ENCODE data around the gene ZNF524.

ZNF524 gene

DNA sequence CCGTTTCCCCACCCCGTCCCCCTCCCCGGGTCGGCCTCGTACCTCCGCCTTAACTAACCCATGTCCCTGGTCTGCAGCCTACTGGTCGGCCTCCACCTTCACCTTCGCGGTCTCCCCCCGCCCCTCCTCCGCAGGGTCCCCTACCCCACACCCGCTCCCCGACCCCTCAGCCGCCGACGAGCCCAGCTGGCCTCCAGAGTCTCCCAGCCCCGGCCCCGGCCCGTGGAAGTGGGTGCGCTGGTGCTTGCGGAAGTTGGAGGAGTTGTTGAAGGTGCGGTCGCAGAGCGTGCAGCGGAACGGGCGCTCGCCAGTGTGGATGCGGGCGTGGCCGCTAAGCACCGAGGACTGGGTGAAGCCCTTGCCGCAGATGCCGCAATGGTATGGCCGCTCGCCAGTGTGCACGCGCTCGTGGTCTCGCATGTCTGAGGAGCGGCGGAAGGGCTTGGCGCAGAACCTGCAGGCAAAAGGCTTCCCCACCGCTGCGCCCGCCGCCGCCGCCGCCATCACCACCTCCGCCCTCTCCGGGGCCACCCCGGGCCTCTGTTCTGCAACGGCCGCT is 21.7 kb downstream of the ZNF524 start:
- no peak for DNase-seq

DNA sequence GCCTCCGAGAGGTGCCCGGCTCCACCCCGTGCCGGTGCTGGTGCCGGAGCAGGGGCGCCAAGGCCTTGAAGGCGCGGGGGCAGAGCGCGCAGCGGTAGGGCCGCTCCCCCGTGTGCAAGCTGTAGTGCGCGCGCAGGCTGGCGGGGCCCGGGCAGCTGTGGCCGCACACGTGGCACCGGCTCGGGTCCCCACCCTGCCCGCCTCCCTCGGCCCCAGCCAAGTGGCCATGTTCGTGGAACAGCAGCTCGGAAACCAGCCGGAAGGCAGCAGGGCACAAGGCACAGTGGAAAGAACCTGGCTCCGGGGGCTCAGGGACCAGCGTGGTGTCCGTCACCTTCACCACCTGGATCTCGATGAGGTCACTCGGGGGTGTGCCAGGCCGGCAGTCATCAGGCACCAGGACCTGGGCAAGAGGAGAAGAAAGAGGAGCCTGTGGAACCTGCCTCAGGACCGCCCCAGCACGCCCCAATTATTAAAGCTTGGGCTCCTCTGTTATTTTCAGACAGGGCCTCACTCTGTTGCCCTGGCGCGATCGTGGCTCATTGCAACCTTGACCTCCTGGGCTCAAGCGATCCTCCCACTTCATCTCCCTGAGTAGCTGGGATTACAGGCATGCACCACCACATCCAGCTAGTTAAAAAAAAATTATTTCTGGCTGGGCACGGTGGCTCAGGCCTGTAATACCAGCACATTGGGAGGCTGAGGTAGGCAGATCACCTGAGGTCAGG is 22.3 kb downstream of the ZNF524 start:
- DNase-seq: no peak

DNA sequence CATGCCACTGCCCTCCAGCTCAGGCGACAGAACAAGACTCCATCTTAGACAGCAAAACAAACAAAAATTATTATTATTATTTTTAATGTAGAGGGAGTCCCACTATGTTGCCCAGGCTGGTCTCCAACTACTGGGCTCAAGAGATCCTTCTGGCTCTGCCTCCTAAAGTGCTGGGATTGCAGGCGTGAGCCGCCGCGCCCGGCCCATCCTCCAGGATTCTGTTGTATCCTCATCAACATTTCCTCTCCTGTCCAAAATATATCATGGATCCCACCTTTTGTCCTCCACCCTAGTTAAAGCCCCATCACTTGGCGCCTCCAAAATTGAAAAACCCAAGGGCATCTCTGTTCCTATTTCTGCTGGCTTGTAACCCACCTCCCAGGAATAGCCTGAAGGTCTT is 23.0 kb downstream of the ZNF524 start:
- DNase-seq: no peak

DNA sequence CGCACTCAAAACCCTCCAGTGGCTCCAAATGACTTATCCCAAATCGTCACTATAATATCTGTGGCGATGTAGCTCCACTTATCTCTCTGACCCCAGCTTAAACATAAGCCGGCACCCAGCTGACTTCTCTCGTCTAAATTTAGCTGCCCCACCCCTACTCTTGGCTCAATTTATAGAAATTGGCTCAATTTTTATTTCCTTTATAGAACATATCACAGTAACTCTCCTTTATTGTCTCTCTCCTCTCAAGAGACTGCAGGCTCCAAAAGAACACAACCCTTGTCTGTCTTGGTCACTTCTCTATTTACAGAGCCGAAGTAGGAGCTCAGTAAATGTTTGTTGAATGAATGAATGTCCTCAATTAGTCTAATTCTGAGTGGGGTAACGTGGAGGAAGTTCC is 23.5 kb downstream of the ZNF524 start:
- no peak for DNase-seq

DNA sequence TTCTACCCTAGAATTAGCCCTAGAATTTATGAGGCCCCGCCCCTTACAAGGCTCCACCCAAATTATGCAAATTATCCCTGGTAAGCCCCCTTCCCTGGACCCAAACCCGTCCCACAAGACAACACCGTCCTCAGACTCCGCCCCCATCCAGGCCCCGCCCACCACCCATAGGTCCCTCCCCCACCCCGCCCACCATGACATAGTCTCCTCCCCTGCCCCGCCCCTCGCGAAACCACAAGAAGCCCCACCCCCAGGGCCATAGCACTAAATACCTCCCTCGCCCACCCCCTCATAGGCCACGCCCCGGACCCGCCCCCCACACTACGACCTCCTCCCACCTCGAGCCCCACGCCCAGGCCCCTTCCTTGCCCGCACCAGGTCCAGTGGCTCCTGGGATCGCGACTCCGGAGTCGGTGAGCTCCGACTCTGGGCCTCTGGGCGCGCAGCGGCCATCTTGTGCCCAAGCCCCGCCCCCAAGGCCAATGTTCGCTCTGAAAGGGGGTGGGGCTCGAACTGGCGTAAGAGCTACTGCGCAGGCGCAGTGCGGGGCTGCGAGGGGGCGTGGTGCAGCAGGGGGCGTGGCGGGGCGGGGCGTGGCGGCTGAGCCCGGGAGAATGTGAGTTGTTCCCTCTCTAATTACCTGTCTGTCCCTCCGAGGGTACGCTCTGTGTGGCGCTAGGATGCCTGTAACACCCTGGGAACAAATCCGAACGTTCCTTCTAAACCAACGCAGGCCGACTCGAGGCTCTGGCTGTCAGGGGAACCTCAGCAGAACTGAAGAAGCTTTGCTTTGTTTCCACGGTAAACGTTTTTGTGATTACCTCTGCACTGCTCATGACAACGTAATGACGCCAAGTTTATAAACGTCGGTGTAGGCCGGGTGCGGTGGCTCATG is 24.3 kb downstream of the ZNF524 start, which contains the start of gene ZNF784:
Gene ZNF784 (minus strand): TSS at position 458 of the 895 bp plus-strand sequence. CDS start 5 bp downstream, at position 453.
- peak; percentile 97 for DNase-seq

- DNase-seq: no peak
Observed at GRCh38 chr19:55625004-55625326, 24.9 kb downstream of the ZNF524 start.

GRCh38 chr19:55626350-55626749 is 26.3 kb downstream of the ZNF524 start:
- DNase-seq: no peak

DNA sequence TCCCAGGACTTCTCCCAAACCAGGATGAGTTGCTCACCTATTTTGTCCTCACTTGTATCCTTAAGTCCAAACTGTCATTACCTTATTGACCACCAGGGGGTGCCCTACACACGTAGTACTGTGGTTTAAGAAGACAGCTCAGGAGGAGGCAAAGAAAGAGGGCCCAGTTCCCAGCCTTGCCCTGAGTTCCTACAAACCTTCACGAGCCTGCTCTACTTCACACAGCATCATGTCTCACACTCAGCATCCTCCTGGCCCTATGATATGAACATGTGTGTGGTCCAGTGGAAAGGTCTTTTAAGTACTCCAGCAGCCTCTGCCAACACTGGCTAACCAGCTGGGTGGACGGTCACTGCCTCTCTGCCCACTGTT is 32.4 kb downstream of the ZNF524 start:
- DNase-seq: peak; percentile 96

DNA sequence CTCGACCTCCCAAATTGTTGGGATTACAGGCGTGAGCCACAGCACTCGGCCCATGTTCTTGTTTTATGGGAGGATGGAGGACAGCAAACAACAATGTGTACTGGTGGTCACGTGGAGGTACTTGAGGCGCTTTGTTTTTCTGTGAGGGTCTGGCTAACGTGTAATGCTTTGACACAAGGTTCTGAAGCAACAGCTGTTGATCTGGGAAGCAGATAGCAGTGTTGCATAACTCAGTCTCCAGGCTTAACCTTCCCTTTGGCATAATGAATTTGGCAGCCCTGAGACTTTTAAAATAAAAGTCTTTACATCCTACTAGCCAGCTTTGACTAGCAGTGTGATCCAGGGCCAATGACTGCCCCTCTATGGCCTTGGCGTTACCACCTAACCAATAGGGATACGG is 33.8 kb downstream of the ZNF524 start:
- DNase-seq: no peak

GRCh38 chr19:55635334-55635717 is 35.2 kb downstream of the ZNF524 start:
- DNase-seq: no peak

DNA sequence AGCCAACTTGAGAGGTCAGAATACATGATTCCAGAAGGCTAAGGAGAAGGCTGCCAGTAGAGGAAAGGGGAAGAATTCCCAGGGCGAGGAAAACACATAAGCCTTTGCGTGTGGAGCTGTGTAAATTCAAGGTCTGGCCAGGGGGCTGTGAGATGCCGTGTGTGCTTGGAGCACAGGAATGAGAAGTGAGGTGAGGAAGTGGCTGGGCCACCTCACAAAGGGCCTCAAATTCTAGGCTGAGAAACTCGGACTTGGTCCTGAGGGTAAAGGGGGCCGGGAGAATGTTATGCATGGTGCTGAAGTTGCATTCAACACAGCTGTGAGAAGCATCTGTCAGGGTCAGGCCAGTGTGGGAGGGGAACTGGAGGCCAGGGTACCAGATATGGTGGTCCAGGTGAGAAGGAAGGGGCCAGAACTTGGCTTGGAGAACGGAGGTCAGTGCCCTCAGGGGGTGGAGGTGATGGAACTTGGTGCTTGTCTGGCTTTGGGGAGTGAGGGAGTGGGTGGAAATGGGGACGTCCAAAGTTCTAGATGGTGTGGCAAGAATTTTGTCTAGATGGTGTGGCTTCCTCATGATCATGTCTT is 35.9 kb downstream of the ZNF524 start:
- no peak for DNase-seq

GRCh38 chr19:55636723-55637122 is 36.6 kb downstream of the ZNF524 start:
- no peak for DNase-seq

DNA sequence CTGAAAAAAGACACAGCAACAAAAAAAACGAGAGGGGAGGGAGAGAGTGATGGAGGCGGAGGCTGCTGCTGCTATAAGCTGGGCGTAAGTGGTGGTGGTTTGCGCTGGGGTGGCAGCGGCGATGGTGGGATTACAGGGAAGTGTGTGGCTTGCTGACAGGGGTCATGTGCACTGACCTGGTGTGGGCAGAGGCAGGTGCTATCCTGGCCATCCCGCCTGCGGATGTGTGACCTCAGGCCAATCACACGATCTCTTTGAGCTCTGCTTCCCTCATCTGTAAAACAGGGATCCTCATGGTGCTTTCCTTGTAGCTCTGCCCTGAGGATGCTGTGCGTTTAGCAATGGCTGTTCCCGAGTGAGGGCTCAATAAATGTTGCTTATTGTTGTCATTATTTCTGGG is 37.4 kb downstream of the ZNF524 start:
- DNase-seq: no peak

GRCh38 chr19:55638864-55639359 is 38.8 kb downstream of the ZNF524 start:
- DNase-seq: peak; percentile 72

DNA sequence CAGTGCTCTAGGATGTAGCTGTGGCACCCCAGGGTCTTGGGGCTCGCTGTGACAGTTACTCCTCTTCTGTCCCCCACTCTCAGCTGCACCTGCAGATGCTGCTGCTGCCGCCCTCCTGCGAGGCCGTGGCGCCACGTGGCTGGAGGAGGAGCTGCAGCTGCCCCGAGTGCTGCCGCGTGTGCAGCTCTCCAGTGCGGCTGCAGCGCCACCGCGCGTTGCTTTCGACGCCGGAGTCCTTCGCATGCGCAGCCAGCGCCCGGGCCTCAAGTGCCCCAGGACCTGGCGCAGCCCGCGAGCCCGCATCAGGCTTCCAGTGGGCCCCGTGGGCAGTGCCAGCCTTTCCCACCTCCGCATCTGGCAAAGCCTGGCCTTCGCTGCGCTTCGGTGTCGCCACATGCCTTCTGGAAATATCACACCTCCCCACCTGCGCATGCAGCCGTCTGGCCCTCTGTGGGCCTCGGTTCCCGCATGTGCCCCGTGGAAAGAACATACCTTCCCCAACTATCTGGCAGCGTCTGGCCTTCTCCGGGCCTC is 40.0 kb downstream of the ZNF524 start:
- peak; percentile 85 for DNase-seq

- peak; percentile 87 for DNase-seq
Observed at GRCh38 chr19:55640577-55641425, 40.7 kb downstream of the ZNF524 start, which contains the start of gene ZNF580. Gene ZNF580, plus strand, starts transcription at chr19:55641002. Its CDS starts 1,507 bp downstream, at chr19:55642509.

GRCh38 chr19:55641426-55642152 is 41.5 kb downstream of the ZNF524 start:
- DNase-seq: peak; percentile 74

GRCh38 chr19:55642153-55643002 is 42.3 kb downstream of the ZNF524 start:
- DNase-seq: peak; percentile 68

DNA sequence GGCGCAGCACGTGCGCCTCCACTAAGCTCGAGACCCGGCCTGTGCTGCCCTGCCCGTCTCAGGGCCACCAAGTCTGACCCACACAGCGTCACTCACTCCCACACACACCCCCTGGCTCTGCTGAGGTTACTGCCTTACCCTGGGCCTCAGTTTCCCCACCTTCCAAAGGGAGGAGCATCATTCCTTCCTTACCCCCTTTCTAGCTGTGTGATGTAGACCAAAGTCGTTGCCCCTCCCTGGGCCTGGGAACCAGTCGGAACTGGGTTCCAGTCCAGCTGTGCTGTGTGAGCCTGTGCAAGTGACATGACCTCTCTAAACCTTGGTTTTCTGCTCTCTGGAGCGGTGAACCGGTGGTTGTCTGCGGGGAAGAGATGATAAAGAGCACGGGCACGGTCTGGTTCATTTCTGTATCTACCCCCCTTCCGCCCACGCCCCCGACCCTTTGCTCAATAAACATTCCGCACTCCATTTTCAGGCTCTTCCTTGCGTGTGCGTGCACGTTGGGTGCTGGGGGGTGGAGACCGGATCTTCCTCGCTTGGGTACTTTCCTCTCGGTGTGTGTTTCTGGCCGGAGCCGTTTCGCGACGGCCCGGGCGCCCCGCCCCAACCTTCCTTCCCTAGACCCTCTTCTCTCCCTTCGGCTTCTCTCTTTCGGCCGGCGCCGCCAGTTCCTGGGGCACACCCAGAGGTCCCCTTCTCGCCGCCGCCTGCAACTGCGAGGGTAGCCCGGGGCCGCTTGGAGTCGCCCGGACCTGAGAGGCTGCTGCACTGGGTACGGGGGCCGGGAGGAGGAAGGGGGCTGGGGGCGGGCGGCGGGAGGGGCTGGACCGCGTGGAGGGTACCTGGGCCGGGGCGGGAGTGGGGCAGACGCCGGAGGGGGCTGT is 43.2 kb downstream of the ZNF524 start, which contains the start of gene ZNF581:
Gene ZNF581 (plus strand): TSS at position 647 of the 884 bp plus-strand sequence. CDS start 923 bp downstream, outside the sequence.
- DNase-seq: peak; percentile 84
